Activated T-cell treated with anti-CD3 and anti-CD28 coated beads, Interleukin-2, amount 50 U/mL, for 1 hour (primary cell): ENCODE results near the gene NVL.
"Not testable (repeated sequence)": the region's sequence is repeated elsewhere in the genome, so short reads cannot be mapped to it uniquely, and the experiment has no call there.

Experiments
- DNase-seq: peaks from one replicate; pipeline ENCODE4 v3.0.0-alpha.2; 2020

Gene NVL

GRCh38 chr1:224226849-224227502 lies 103.0 kb downstream of the NVL start:
- DNase-seq: no peak

DNA sequence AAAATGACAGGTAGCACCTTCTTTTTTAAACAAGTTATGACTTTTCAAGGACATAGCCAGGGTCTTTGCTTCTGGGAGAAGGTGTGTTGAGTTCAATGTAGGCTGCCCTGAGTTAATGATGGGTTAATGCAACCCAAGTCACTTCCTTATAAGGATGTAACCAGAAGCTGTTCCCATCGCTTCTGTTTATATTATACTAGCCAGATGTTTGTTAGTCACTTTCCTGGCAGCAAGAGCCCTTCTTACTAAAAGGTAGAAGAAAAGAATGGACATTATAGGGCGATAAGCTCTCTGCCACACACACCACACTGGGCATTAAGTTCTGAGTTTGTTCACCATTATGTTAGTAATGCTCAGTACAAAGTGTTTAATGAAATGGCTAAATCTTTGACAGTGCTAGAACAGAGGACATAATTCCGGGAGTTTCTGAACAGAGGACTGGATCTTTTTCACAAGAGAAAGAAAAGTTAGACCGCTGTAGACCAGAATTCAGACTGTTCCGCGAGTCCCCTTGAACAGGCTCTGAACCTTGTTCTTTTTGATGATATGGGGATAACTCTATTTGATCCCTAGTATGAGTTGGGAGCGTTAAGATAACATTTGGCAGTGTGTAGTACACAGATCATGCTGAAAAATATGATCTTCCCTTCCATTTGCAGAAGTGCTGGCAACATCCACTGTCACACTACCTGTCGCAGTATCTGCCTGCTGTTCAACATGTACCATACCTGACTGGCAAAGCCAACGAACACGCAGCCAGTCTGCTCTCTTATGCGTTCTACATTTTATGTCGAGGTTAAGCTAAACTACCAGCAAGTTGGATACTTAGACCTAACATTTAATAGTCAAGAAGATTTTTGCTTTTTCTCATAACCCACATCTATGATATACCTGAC lies 105.9 kb downstream of the NVL start:
- no peak for DNase-seq

DNA sequence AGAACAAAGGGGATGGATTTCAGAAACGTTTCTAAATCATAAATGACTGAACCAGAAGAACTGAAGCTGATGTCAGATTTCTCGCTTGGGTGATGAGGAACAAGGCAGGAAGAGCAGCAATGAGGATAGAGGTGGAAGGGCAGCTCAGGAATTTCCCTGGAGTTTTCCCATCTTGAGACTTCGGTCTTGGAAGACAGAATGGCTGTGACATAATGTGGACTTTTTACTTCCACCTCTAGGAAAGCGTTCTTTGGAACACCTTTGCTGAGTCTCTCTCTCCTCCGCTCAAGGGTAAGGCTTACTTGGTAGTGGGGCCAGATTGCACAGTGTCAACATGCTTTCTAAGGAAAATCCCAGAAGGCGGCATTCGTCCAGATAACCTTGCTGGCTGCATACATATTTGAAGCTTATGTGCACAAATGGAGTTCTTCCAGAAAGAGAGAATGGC lies 110.3 kb downstream of the NVL start:
- no peak for DNase-seq

DNA sequence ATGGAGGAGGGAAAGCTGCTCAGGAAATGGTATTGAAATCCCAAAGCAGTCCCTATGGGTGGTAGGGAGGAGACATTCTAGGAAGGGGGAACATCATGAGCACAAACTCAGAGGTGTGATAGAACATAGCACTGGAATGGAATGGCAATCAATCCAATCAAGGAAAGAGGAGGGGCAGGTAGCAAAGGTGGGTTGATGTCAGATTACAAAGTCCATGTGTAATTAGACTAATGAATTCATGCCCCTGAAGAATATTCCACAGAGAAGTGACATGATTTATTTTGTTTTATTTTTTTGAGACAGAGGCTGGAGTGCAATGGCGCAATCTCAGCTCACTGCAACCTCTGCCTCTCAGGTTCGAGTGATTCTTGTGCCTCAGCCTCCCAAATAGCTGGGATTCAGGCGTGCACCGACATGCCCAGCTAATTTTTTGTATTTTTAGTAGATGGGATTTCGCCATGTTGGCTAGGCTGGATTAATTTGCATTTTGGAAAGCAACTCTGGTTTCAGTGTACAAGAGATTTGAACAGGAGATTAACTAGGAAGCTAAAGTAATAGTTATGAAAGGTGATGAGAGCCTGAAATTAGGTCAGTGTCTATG lies 110.9 kb downstream of the NVL start:
- DNase-seq: no peak

DNA sequence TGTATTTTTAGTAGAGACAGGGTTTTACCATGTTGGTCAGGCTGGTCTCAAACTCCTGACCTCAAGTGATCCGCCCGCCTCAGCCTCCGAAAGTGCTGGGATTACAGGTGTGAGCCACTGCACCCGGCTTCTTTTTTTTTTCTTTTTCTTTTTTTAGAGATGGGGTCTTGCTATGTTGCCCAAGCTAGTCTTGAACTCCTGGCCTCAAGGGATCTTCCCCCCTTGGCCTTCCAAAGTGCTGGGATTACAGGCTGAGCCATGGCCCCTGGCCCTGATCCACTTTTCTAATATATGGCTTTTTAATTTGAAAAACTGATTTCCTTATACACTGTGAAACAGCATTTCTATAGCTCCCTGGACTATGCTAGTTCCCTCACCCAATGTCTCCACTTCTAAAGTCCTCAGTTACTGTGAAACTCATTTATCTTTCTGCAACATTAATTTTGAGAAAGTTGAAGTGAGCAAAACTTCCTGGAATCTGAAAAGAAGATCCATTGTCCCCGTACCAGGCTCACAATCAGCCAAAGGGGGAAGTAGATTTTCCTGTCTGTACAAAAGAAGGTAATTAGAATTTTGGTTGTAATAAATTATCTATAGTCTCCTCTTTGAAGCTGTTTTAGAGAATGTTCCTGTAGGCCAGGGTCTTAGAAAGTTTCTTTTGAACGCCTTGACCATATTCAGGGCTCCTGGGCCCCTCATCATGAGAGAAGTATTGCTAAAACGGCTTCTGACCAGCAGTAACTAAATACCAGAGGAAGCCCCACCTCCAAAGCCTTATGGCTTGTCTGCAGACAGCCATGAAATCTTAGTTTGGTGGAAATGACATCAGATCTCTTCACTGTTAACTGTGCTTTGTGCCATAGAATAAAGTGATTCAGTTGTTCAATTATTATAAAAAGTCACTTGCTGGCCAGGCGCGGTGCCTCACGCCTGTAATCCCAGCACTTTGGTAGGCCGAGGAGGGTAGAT lies 112.0 kb downstream of the NVL start:
- DNase-seq: no peak

GRCh38 chr1:224216382-224216781 lies 113.6 kb downstream of the NVL start:
- no peak for DNase-seq

DNA sequence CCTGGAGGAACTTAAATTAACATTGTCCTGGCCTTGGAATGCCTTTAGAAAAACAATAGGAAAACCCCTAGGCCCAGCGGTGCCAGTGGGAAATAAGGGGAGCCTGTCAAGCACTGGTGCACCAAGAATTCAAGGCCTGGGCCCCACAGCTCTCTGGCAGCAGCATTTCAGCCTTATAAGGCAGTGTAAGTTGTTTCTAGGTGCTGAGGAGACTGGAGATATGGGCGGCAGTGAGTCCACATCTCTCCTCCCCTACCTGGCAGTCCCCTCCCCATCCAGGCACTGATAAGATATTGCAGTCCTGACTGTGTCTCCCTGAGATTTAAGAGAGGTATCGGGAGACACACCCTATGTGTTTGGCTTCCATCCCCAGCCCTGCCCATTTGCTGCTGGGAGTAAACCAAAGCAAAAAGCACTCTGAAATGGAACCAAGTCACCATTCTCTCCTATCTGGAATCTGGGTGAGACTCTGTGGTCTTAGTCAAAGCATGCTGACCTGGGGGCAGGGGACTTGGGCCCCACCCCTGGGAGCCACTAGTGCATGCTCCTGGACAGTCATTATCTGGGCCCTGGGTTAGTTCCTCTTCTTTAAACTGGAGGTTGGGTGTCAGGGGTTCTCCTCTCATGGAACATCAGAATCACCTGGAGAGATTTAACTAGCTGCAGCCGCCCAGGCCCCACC lies 116.4 kb downstream of the NVL start:
- no peak for DNase-seq

DNA sequence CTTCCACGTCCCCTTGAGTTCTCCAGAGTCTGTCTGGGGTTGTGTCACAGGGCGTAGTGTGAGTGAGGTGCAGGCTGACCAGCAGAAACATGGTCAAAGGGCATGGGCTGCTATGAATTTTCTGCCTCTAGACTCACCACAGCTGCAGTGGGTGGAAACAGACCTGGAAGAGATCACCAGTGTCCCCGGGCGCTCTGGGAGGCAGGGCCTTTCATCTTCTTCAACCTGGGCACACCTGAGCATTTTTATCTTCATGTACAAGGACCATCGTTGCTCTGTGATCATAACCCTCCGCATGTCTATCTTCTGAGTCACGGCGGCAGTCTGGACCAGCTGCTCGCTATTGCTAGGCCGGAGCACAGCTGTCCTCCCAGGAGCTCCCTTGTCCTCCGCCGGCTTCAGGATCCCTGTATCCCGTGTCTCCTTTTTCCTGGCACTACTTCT lies 117.3 kb downstream of the NVL start:
- DNase-seq: no peak

DNA sequence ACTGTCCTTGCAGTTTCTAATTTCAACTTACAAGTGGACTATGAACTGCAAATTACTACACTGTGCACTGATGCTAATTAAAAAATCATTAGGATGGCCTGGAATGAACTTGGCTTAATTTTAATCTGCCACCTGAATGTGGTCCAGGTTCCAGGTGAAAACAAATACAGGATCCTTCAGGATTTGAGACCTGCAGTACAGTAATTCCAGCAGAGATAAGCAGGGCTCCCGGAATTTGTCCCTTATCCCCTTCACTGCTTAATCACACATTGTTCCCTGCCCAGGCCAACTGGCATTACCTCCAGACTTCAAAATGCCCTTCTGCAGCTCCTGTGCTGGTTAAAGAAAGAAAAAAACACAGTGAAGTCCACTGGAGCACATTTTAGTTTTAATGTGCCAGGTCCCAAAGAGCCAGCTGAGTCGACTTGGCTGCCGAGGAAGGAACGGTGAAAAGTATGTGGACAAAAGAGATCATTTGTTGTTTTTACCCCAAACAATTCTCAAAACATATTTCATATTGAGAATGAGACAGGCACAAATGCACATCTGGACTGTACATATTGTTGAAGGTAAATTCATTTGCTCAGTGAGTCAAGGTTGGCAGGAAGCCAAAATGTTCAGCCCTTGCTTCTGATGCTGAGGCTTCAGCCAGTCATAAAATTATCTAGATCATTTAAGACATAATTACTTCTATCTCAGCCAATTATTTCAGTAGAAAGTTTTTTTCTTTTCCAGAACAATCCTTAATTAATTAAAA lies 118.6 kb downstream of the NVL start:
- no peak for DNase-seq

GRCh38 chr1:224205931-224206538 lies 123.9 kb downstream of the NVL start:
- DNase-seq: not testable (repeated sequence)

DNA sequence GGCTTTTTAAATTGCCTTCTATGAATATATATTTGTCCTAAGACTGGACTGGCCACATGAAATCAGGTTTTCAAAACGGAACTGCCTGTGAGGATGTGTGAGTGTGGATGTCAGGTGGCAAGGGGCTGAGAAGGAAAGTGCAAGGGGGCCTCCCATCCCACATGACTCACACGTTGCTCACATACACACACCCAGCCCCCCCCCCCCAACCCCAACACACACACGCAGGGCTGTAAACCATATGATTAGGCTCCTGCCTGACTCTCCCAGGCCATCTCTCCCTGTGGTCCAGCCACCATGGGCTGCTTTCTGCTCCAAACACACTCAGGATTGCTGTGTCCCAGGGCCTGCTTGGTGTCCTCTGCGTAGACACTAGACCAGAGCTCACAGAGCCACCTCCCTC lies 124.5 kb downstream of the NVL start:
- DNase-seq: no peak

- DNase-seq: no peak
Measured at GRCh38 chr1:224203243-224204016, 126.5 kb downstream of the NVL start.

DNA sequence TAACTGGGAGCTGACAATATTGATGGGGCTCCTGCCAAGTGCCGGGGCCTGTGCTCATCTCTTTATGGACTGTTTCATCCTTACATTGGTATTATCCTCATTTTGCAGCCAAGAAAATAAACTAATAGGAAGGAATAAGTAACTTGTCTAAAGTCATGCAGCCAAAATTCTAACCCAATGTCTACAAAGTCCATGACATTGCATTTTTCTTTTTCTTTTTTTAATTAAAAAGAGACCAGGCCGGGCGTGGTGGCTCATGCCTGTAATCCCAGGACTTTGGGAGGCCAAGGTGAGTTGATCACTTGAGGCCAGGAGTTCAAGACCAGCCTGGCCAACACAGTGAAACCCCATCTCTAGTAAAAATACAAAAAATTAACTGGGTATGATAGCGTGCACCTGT lies 128.1 kb downstream of the NVL start:
- no peak for DNase-seq

- no peak for DNase-seq
Measured at GRCh38 chr1:224201383-224201782, 128.6 kb downstream of the NVL start.

GRCh38 chr1:224199679-224200078 lies 130.3 kb downstream of the NVL start:
- DNase-seq: no peak

DNA sequence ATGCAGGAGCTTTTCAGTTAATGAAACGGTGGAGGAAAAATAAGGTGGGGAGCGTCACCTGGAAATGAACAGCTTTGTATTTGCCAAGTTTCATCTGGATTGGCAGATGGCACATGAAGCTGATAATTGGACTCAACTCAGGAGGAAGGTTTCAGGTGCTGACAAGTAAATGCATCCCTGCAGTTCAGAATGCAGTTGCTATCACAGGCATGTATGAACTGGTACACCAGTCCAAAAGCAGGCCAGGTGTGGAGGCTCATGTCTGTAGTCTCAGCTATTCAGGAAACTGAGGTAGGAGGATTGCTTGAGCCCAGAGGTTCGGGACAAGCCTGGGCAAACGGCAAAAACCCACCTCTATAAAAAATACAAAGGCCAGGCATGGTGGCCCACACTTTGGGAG lies 131.4 kb downstream of the NVL start:
- DNase-seq: no peak

DNA sequence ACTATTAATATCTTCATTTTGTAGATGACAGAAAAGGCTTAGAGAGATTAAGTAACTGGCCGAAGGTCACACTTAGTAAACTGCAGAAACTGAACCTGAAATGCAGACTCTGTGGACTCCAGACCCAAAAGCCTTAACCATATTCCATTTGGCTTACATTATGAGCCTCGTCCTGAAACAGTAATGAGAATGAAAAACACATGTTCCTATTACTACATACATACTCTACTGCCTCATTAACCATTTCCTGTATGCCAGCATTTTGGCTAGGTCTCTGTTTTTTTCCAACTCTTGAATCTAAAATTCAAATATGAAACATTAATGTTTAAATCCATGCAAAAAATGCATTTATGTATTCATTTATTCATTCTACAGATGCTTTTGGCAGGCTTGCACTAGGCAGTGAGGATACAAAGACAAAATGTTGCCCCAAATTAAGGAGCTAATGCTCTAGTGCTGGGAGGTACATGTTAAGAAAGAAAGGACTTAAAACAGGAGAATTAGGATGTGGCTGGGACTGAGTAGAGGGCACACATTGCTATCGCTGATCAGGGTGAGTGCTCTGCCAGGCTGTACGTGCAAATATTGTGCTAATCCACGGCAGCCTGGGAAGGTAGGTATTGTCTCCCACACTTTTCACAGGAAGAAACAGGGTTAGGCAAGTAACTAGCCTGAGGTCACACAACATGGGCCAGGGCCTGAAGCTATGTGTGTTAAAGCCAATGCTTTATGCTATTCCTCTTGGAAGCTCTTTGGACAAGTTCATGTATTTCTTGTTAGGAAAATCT lies 133.0 kb downstream of the NVL start:
- DNase-seq: no peak

DNA sequence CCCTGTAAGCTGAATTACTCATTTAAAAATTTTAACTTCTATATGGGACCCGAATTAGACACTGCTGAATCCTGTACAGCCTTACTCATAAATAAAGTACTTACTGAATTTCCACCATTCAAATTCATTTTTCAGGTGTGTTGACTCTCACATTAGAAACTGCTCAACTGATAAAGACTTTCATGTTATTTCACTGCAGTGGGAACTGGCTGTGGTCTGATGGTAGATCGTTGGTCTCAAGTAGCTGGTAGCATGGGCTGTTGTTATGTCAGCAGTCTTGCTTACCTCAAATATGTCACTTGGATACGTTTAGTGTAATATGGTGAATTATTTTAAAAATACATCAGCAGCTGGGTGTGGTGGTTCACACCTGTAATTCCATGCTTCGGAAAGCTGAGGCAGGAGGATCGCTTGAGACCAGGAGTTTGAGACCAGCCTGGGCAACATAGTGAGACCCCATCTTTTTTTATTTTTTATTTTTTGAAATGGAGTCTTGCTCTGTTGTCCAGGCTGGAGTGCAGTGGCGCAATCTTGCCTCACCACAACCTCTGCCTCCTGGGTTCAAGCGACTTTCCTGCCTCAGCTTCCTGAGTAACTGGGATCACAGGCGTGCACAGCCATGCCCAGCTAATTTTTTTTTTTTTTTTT lies 136.5 kb downstream of the NVL start:
- DNase-seq: no peak
